ENCODE measurements around the gene CHERP.

CHERP gene

DNA sequence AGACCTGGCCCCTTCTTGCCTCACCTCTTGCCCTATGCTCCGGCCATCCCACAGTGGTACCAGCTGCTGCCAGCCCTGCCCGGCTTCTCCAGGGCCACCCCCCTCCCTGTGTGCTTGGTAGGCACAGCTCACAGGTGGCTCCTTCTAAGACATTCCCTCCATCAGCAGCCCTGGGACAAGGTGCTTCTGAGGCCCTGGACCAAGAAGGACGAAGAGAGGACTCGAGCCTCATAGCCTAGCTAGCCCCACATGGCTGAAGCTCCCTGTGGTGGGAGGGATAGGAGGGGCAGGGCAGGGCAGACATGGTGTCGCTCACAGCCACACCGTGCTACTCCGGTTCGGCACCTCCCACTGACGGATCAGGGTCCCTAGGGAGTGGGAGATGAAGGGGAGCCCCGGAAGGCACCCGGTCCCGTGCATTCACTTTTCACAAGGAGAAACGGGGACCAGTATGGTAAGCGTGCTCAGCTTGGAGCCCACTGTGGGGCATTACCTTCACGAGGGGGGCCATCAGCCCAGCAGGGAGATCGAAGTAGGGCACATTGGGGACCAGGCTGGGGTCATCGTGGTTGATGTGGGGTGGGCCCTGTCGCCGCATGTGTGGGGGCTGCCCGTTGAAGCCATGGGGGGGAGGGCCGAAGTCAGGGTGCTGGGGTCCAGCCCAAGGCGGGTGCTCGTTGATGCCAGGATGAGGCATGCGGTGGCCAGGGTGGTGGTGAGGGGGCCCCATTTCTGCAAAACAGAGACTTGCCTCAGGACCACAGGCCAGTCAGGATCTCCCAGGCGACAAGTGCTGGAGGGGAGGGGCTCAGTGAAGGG is 19.5 kb downstream of the CHERP start:
- DNase-seq (ENCODE audit: low read depth) = no peak
- no peak for TF ChIP-seq CTCF (IDR thresholded peaks at IDR 0.05; ENCODE audit: insufficient read depth, low read depth, low read length, missing control alignments)
- H3K4me3 ChIP-seq (ENCODE audit: low read depth, low read length) = no peak overlapping the region

- H3K4me3 ChIP-seq (ENCODE audit: low read depth, low read length) = no peak overlapping the region
- TF ChIP-seq CTCF (IDR thresholded peaks at IDR 0.05; ENCODE audit: insufficient read depth, low read depth, low read length, missing control alignments) = no peak
- DNase-seq (ENCODE audit: low read depth) = no peak
Measured at GRCh38 chr19:16521715-16522289, 20.4 kb downstream of the CHERP start.

DNA sequence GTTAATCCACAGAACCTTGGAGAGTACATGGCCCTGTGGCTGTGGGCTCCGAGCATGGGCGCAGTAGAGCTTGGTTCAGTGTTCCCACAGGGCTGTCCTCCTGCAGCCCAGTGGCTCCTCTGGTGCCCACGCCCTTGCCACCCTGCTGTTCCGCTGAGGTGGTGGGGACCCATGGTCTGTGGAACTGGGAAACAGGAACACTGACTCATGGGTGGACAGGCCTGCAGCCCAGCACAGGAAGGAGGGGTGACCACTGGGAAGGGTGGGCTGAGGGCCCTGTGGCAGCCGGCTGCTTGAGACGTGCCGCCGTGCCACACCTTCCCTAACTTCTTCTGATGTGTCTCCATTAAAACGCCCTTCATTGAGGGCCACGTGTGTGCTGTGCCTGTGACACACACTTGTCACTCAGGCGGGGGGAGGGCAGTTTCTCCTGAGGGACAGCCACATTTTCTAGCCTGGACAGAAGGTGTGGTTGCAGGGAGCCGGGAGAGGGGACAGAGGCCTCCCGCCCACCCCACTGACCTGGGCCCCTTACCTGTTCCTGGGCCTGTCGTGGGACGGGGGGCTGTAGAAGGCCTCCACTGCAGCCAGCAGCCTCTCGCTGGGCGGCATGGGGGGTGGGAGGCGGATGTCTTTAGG is 21.1 kb downstream of the CHERP start:
- no peak overlapping the region for H3K4me3 ChIP-seq (ENCODE audit: low read depth, low read length)
- no peak for DNase-seq (ENCODE audit: low read depth)
- TF ChIP-seq CTCF (IDR thresholded peaks at IDR 0.05; ENCODE audit: insufficient read depth, low read depth, low read length, missing control alignments) = no peak

GRCh38 chr19:16520074-16520973 is 21.9 kb downstream of the CHERP start:
- no peak for TF ChIP-seq CTCF (IDR thresholded peaks at IDR 0.05; ENCODE audit: insufficient read depth, low read depth, low read length, missing control alignments)
- DNase-seq (ENCODE audit: low read depth) = no peak
- no peak overlapping the region for H3K4me3 ChIP-seq (ENCODE audit: low read depth, low read length)

GRCh38 chr19:16519230-16519687 is 23.0 kb downstream of the CHERP start:
- DNase-seq (ENCODE audit: low read depth) = no peak
- H3K4me3 ChIP-seq (ENCODE audit: low read depth, low read length) = no peak overlapping the region
- TF ChIP-seq CTCF (IDR thresholded peaks at IDR 0.05; ENCODE audit: insufficient read depth, low read depth, low read length, missing control alignments) = no peak

- no peak for TF ChIP-seq CTCF (IDR thresholded peaks at IDR 0.05; ENCODE audit: insufficient read depth, low read depth, low read length, missing control alignments)
- DNase-seq (ENCODE audit: low read depth) = no peak
Measured at GRCh38 chr19:16518483-16519229, 23.6 kb downstream of the CHERP start.

More at GRCh38 chr19:16518483-16519229, 23.6 kb downstream of the CHERP start:
- H3K4me3 ChIP-seq (ENCODE audit: low read depth, low read length) = no peak overlapping the region
